WTC11 (cell line): ENCODE data around the gene GAS2. TPM values are rescaled to one million over a fixed set of nuclear protein-coding genes. Genes with fewer than 3 reads are reported as not detected.

Source experiments
- CDX4 ChIP-seq: fragments of 250-450 bp; sonication (Bioruptor Pico); IDR thresholded peaks from 2 replicates; pipeline ENCODE4 v1.9.0; 2021; ENCODE audit warnings: moderate library complexity, mild to moderate bottlenecking, inconsistent platforms, borderline replicate concordance
- CREB1 ChIP-seq: sonication (generic); formaldehyde crosslinking; IDR thresholded peaks from 2 replicates; pipeline ENCODE4 v1.8.0; 2023; ENCODE audit warnings: mild to moderate bottlenecking, missing genetic modification reagents
- ELF4 ChIP-seq: sonication (generic); formaldehyde crosslinking; IDR thresholded peaks from 2 replicates; pipeline ENCODE4 v1.8.1; 2022; ENCODE audit warnings: low read depth, mild to moderate bottlenecking, moderate library complexity, missing genetic modification reagents
- ESRRA ChIP-seq: sonication (generic); formaldehyde crosslinking; IDR thresholded peaks from 2 replicates; pipeline ENCODE4 v1.8.1; 2022; ENCODE audit warnings: mild to moderate bottlenecking, missing genetic modification reagents, borderline replicate concordance
- FOXP1 ChIP-seq: sonication (generic); formaldehyde crosslinking; IDR thresholded peaks from 2 replicates; pipeline ENCODE4 v1.8.0; 2022; ENCODE audit warnings: missing genetic modification reagents, mild to moderate bottlenecking, moderate library complexity, borderline replicate concordance
- FOXP4 ChIP-seq: sonication (generic); formaldehyde crosslinking; IDR thresholded peaks from 2 replicates; pipeline ENCODE4 v1.8.0; 2022; ENCODE audit warnings: mild to moderate bottlenecking, missing genetic modification reagents
- GRHL2 ChIP-seq: fragments of 250-450 bp; sonication (Bioruptor Pico); IDR thresholded peaks from 2 replicates; pipeline ENCODE4 v1.8.0; 2022; ENCODE audit warnings: mild to moderate bottlenecking, moderate library complexity; ENCODE audit not compliant: insufficient replicate concordance, severe bottlenecking
- HMGXB4 ChIP-seq: sonication (generic); formaldehyde crosslinking; IDR thresholded peaks from 2 replicates; pipeline ENCODE4 v1.8.1; 2023; ENCODE audit warnings: mild to moderate bottlenecking, moderate library complexity, missing genetic modification reagents
- KAT7 ChIP-seq: sonication (generic); formaldehyde crosslinking; IDR thresholded peaks from 2 replicates; pipeline ENCODE4 v1.8.1; 2023; ENCODE audit warnings: missing genetic modification reagents, mild to moderate bottlenecking, borderline replicate concordance
- MYBL2 ChIP-seq: sonication (generic); formaldehyde crosslinking; IDR thresholded peaks from 2 replicates; pipeline ENCODE4 v1.8.1; 2023; ENCODE audit warnings: mild to moderate bottlenecking, moderate library complexity, missing genetic modification reagents
- NFYB ChIP-seq: sonication (generic); formaldehyde crosslinking; conservative IDR thresholded peaks from 2 replicates; pipeline ENCODE4 v1.8.0; 2022; ENCODE audit warnings: low read depth, missing genetic modification reagents
- SOX15 ChIP-seq: fragments of 250-450 bp; sonication (Bioruptor Pico); IDR thresholded peaks from 2 replicates; pipeline ENCODE4 v1.9.0; 2021; ENCODE audit warnings: mild to moderate bottlenecking
- TEAD1 ChIP-seq: sonication (generic); formaldehyde crosslinking; IDR thresholded peaks from 2 replicates; pipeline ENCODE4 v1.8.0; 2022; ENCODE audit warnings: mild to moderate bottlenecking, missing genetic modification reagents
- USF2 ChIP-seq: sonication (generic); formaldehyde crosslinking; IDR thresholded peaks from 2 replicates; pipeline ENCODE4 v1.8.1; 2023; ENCODE audit warnings: mild to moderate bottlenecking, missing genetic modification reagents, moderate library complexity
- ZBTB21 ChIP-seq: sonication (generic); formaldehyde crosslinking; IDR thresholded peaks from 2 replicates; pipeline ENCODE4 v1.8.1; 2023; ENCODE audit warnings: mild to moderate bottlenecking, missing genetic modification reagents, borderline replicate concordance
- ZBTB43 ChIP-seq: sonication (generic); formaldehyde crosslinking; IDR thresholded peaks from 2 replicates; pipeline ENCODE4 v1.8.1; 2023; ENCODE audit warnings: mild to moderate bottlenecking, missing genetic modification reagents
- ZNF121 ChIP-seq: sonication (generic); formaldehyde crosslinking; IDR thresholded peaks from 2 replicates; pipeline ENCODE4 v1.8.0; 2023; ENCODE audit warnings: missing genetic modification reagents
- ZNF396 ChIP-seq: fragments of 250-450 bp; sonication (Bioruptor Pico); IDR thresholded peaks from 2 replicates; pipeline ENCODE4 v1.8.0; 2021; ENCODE audit warnings: mild to moderate bottlenecking, moderate library complexity, borderline replicate concordance
- total RNA-seq: library from RNA; stranded (reverse); gene quantifications from 3 replicates; pipeline ENCODE4 v1.2.3, GENCODE V29; 2021
- TF ChIP-seq, protein P1 (sequence below): sonication (generic); formaldehyde crosslinking; conservative IDR thresholded peaks from 2 replicates; pipeline ENCODE4 v1.8.1; 2022; ENCODE audit warnings: mild to moderate bottlenecking, missing genetic modification reagents
- TF ChIP-seq, protein P2 (sequence below): sonication (generic); formaldehyde crosslinking; IDR thresholded peaks from 2 replicates; pipeline ENCODE4 v1.8.0; 2022; ENCODE audit warnings: mild to moderate bottlenecking, missing genetic modification reagents

The GAS2 gene
- total RNA-seq, 1 experiment from 2014 or later, result 1.8 TPM

GRCh38 chr11:22625448-22626287 is 40.7 kb upstream of the GAS2 start, which contains the start of gene FANCF (continued):
- TF ChIP-seq HMGXB4 (CRISPR knock-in tag), result peak; percentile 61; the same call in 1 of the 2 replicates
- TF ChIP-seq ZNF396 (CRISPR knock-in tag), result no peak
- 0 out of 2 replicates have a peak, but pooled peaks have one; percentile 44 for TF ChIP-seq CREB1 (CRISPR knock-in tag)
- 0 out of 2 replicates have a peak, but pooled peaks have one; percentile 18 for TF ChIP-seq USF2 (CRISPR knock-in tag)
- 0 out of 2 replicates have a peak, but pooled peaks have one; percentile 25 for TF ChIP-seq ZBTB21 (CRISPR knock-in tag)
- TF ChIP-seq KAT7 (CRISPR knock-in tag), result peak; percentile 36; the same call in 1 of the 2 replicates
- TF ChIP-seq CDX4 (CRISPR knock-in tag), result no peak
- peak; percentile 63; the same call in 1 of the 2 replicates for TF ChIP-seq FOXP4 (CRISPR knock-in tag)
- peak; percentile 57 for TF ChIP-seq ZBTB43 (CRISPR knock-in tag)
- TF ChIP-seq ZNF121 (CRISPR knock-in tag), result 0 out of 2 replicates have a peak, but pooled peaks have one; percentile 26
- peak; percentile 41; the same call in 1 of the 2 replicates for TF ChIP-seq MYBL2 (CRISPR knock-in tag)
- TF ChIP-seq, protein P1, sequence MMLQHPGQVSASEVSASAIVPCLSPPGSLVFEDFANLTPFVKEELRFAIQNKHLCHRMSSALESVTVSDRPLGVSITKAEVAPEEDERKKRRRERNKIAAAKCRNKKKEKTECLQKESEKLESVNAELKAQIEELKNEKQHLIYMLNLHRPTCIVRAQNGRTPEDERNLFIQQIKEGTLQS (CRISPR knock-in tag), result peak; percentile 50; the same call in 1 of the 2 replicates
- TF ChIP-seq ELF4 (CRISPR knock-in tag), result no peak
- TF ChIP-seq NFYB (CRISPR knock-in tag), result peak; percentile 99
- TF ChIP-seq SOX15 (CRISPR knock-in tag), result no peak
- TF ChIP-seq, protein P2, sequence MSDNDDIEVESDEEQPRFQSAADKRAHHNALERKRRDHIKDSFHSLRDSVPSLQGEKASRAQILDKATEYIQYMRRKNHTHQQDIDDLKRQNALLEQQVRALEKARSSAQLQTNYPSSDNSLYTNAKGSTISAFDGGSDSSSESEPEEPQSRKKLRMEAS, result peak; percentile 89
- TF ChIP-seq FOXP1 (CRISPR knock-in tag), result peak; percentile 74; the same call in 1 of the 2 replicates
- TF ChIP-seq ESRRA, result 0 out of 2 replicates have a peak, but pooled peaks have one; percentile 51
- TF ChIP-seq GRHL2 (CRISPR knock-in tag), result no peak
- peak; percentile 21; the same call in 1 of the 2 replicates for TF ChIP-seq TEAD1 (CRISPR knock-in tag)
- TF ChIP-seq, all 79 proteins: peak for 24
